WTC11 (cell line): ENCODE measurements around the gene NUMBL. TPM values are rescaled to one million over a fixed set of nuclear protein-coding genes. Genes with fewer than 3 reads are reported as not detected.

ENCODE experiments used
- ATAC-seq: fragments of 200-7000 bp; cut with Tn5 transposase; 2 replicates; pipeline ENCODE4 v1.10.0; 2021; ENCODE audit warnings: mild to moderate bottlenecking, moderate library complexity
- CTCF ChIA-PET: fragments of 300-600 bp; sonication (Branson Sonifier 250); formaldehyde crosslinking; loops from one replicate; lab custom pipeline; 2021; ENCODE audit warnings: antibody characterized with exemption; lab: Charles Lee
- POLR2A ChIA-PET: fragments of 350-600 bp; sonication (Branson Sonifier 250); formaldehyde crosslinking; loops from one replicate; lab custom pipeline; 2021; ENCODE audit warnings: antibody characterized with exemption; lab: Charles Lee
- DNase-seq: peaks from one replicate; pipeline ENCODE4 v3.0.0; 2021; ENCODE audit warnings: low spot score
- H3K27ac Mint-ChIP-seq: 2 replicates; pipeline ENCODE4 v1.8.0; 2021; ENCODE audit warnings: mixed read lengths
- H3K27me3 Mint-ChIP-seq: 2 replicates; pipeline ENCODE4 v1.8.0; 2021; ENCODE audit warnings: low read depth, mild to moderate bottlenecking, moderate library complexity, mixed read lengths
- H3K36me3 Mint-ChIP-seq: 2 replicates; pipeline ENCODE4 v1.8.0; 2021; ENCODE audit warnings: mixed read lengths
- H3K4me1 Mint-ChIP-seq: 2 replicates; pipeline ENCODE4 v1.8.0; 2022; ENCODE audit warnings: mixed read lengths
- H3K4me3 Mint-ChIP-seq: 2 replicates; pipeline ENCODE4 v1.8.0; 2021; ENCODE audit warnings: mild to moderate bottlenecking, moderate library complexity, mixed read lengths
- H3K9me3 Mint-ChIP-seq: 2 replicates; pipeline ENCODE4 v1.8.0; 2021; ENCODE audit warnings: mixed read lengths
- CBFB ChIP-seq: sonication (generic); formaldehyde crosslinking; IDR thresholded peaks from 2 replicates; pipeline ENCODE4 v1.8.1; 2022; ENCODE audit warnings: mild to moderate bottlenecking, low read depth, missing genetic modification reagents
- ETV6 ChIP-seq: sonication (generic); formaldehyde crosslinking; IDR thresholded peaks from 2 replicates; pipeline ENCODE4 v1.8.1; 2022; ENCODE audit warnings: mild to moderate bottlenecking, missing genetic modification reagents
- FOXJ3 ChIP-seq: sonication (generic); formaldehyde crosslinking; IDR thresholded peaks from 2 replicates; pipeline ENCODE4 v1.9.0; 2021; ENCODE audit warnings: missing genetic modification reagents, mild to moderate bottlenecking, borderline replicate concordance
- JAZF1 ChIP-seq: fragments of 250-450 bp; sonication (Bioruptor Pico); IDR thresholded peaks from 2 replicates; pipeline ENCODE4 v1.9.0; 2021; ENCODE audit warnings: moderate library complexity, mild to moderate bottlenecking, inconsistent platforms
- NR1H2 ChIP-seq: sonication (generic); formaldehyde crosslinking; IDR thresholded peaks from 2 replicates; pipeline ENCODE4 v1.9.0; 2021; ENCODE audit warnings: mild to moderate bottlenecking, moderate library complexity, missing genetic modification reagents
- RELA ChIP-seq: sonication (generic); formaldehyde crosslinking; IDR thresholded peaks from 2 replicates; pipeline ENCODE4 v1.8.1; 2022; ENCODE audit warnings: missing genetic modification reagents, mild to moderate bottlenecking, borderline replicate concordance
- ZNF121 ChIP-seq: sonication (generic); formaldehyde crosslinking; IDR thresholded peaks from 2 replicates; pipeline ENCODE4 v1.8.0; 2023; ENCODE audit warnings: missing genetic modification reagents
- ZNF232 ChIP-seq: sonication (generic); formaldehyde crosslinking; IDR thresholded peaks from 2 replicates; pipeline ENCODE4 v1.8.0; 2022; ENCODE audit warnings: mild to moderate bottlenecking, missing genetic modification reagents
- total RNA-seq: library from RNA; stranded (reverse); gene quantifications from 3 replicates; pipeline ENCODE4 v1.2.3, GENCODE V29; 2021
- TF ChIP-seq, protein P1 (sequence below): sonication (generic); formaldehyde crosslinking; IDR thresholded peaks from 2 replicates; pipeline ENCODE4 v1.8.1; 2023; ENCODE audit warnings: mild to moderate bottlenecking, moderate library complexity, missing genetic modification reagents
- TF ChIP-seq, protein P2 (sequence below): sonication (generic); formaldehyde crosslinking; IDR thresholded peaks from 2 replicates; pipeline ENCODE4 v1.8.1; 2022; ENCODE audit warnings: mild to moderate bottlenecking, missing genetic modification reagents, moderate library complexity, borderline replicate concordance
- TF ChIP-seq, protein P3 (sequence below): sonication (generic); formaldehyde crosslinking; IDR thresholded peaks from 2 replicates; pipeline ENCODE4 v1.8.1; 2022; ENCODE audit warnings: low read depth, missing genetic modification reagents, borderline replicate concordance
- TF ChIP-seq, protein P4 (sequence below): sonication (generic); formaldehyde crosslinking; IDR thresholded peaks from 2 replicates; pipeline ENCODE4 v1.8.0; 2022; ENCODE audit warnings: mild to moderate bottlenecking, missing genetic modification reagents
- TF ChIP-seq, protein P5 (sequence below): sonication (generic); formaldehyde crosslinking; IDR thresholded peaks from 2 replicates; pipeline ENCODE4 v1.8.0; 2022; ENCODE audit warnings: mild to moderate bottlenecking, missing genetic modification reagents

The NUMBL gene
- total RNA-seq, 1 experiment from 2014 or later, result 30.3 TPM

DNA sequence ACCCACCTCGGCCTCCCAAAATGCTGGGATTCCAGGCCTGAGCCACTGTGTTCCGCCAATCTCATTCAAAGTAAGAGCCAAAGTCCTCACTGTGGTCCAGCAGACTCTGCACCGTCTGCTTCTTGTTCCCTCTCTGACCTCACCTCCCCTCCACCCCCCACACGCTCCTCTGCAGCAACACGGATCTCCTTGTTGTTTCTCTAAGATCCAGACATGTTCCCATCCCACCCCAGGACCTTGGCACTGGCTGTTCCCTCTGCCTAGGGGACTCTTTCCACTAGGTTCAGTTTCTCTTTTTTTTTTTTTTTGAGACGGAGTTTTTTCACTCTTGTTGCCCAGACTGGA lies 50.8 kb downstream of the NUMBL start (continued):
- TF ChIP-seq, protein P1, sequence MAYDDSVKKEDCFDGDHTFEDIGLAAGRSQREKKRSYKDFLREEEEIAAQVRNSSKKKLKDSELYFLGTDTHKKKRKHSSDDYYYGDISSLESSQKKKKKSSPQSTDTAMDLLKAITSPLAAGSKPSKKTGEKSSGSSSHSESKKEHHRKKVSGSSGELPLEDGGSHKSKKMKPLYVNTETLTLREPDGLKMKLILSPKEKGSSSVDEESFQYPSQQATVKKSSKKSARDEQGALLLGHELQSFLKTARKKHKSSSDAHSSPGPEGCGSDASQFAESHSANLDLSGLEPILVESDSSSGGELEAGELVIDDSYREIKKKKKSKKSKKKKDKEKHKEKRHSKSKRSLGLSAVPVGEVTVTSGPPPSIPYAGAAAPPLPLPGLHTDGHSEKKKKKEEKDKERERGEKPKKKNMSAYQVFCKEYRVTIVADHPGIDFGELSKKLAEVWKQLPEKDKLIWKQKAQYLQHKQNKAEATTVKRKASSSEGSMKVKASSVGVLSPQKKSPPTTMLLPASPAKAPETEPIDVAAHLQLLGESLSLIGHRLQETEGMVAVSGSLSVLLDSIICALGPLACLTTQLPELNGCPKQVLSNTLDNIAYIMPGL (CRISPR knock-in tag), result no peak
- TF ChIP-seq, protein P2, sequence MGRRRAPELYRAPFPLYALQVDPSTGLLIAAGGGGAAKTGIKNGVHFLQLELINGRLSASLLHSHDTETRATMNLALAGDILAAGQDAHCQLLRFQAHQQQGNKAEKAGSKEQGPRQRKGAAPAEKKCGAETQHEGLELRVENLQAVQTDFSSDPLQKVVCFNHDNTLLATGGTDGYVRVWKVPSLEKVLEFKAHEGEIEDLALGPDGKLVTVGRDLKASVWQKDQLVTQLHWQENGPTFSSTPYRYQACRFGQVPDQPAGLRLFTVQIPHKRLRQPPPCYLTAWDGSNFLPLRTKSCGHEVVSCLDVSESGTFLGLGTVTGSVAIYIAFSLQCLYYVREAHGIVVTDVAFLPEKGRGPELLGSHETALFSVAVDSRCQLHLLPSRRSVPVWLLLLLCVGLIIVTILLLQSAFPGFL (CRISPR knock-in tag), result no peak
- TF ChIP-seq, protein P3, sequence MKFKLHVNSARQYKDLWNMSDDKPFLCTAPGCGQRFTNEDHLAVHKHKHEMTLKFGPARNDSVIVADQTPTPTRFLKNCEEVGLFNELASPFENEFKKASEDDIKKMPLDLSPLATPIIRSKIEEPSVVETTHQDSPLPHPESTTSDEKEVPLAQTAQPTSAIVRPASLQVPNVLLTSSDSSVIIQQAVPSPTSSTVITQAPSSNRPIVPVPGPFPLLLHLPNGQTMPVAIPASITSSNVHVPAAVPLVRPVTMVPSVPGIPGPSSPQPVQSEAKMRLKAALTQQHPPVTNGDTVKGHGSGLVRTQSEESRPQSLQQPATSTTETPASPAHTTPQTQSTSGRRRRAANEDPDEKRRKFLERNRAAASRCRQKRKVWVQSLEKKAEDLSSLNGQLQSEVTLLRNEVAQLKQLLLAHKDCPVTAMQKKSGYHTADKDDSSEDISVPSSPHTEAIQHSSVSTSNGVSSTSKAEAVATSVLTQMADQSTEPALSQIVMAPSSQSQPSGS (CRISPR knock-in tag), result no peak
- no peak for TF ChIP-seq RELA
- TF ChIP-seq FOXJ3 (CRISPR knock-in tag), result no peak
- no peak for TF ChIP-seq ETV6 (CRISPR knock-in tag)

DNA sequence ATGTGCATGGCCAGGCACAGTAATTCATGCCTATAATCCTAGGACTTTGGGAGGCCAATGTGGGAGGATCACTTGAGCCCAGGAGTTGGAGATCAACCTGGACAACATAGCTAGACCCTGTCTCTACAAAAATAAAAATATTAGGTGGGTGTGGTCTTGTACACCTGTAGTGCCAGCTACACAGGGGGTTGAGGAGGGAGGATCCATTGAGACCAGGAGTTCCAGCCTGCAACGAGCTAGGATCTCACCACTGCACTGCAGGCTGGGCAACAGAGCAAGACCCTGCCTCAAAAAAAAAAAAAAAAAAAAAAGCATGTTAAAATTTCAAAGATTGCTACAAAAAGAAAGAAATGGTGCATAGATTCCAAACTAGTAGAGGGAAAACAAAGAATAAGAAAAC lies 52.1 kb downstream of the NUMBL start:
- H3K36me3 Mint-ChIP-seq, result no peaks in the 10 kb centered on the region
- no peak for DNase-seq
- CTCF ChIA-PET, result interaction anchor here (0.6 to 1.4 kb wide), 5 partner anchors 25 to 250 kb away, joined by 3 to 5 read pairs (median 4); no protein-coding TSS in a partner anchor
- H3K27me3 Mint-ChIP-seq, result peaks cover 39% of the 10 kb centered on the region
- POLR2A ChIA-PET, result no interaction called here
- H3K4me1 Mint-ChIP-seq, result peaks cover 22% of the 10 kb centered on the region
- ATAC-seq, result no peak
- H3K27ac Mint-ChIP-seq, result no peak overlapping the region
- no peak overlapping the region for H3K4me3 Mint-ChIP-seq
- TF ChIP-seq NR1H2 (no peak), ZNF121 (CRISPR knock-in tag) (peak; percentile 79; the same call in 1 of the 2 replicates)
- H3K9me3 Mint-ChIP-seq, result no peaks in the 10 kb centered on the region

DNA sequence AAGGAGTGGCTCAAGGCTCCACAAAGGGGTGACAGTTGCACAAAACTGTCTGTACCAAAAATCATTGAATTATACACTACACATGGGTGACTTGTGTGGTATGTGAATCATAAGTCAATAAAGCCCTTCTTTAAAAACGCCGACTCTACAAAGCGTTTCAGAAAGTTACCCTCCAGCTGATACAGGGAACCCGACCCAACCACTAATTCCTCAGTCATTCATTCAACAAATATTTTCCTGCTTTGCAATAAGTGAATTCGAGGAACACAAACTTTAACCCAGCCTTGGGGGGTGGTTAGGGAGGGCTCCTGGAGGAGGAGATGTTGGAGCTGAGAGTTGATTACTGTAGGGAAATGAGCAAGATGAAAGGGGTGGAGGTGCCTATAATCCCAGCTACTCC lies 57.2 kb downstream of the NUMBL start:
- ChIA-PET POLR2A (no interaction called here), CTCF (interaction anchor here (0.9 to 5.2 kb wide), 11 partner anchors 12 to 121 kb away, joined by 4 to 101 read pairs (median 23); partner anchors contain the start of gene LTBP4)
- peaks cover 44% of the 10 kb centered on the region for H3K4me1 Mint-ChIP-seq
- H3K4me3 Mint-ChIP-seq, result peak overlapping the region; percentile 32; the same call in 1 of the 2 replicates
- ATAC-seq, result no peak
- no peaks in the 10 kb centered on the region for H3K9me3 Mint-ChIP-seq
- H3K36me3 Mint-ChIP-seq, result peaks cover 11% of the 10 kb centered on the region
- peaks cover 51% of the 10 kb centered on the region for H3K27me3 Mint-ChIP-seq
- H3K27ac Mint-ChIP-seq, result no peak overlapping the region
- TF ChIP-seq, protein P4, sequence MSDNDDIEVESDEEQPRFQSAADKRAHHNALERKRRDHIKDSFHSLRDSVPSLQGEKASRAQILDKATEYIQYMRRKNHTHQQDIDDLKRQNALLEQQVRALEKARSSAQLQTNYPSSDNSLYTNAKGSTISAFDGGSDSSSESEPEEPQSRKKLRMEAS, result no peak
- TF ChIP-seq CBFB (CRISPR knock-in tag), result no peak
- no peak for TF ChIP-seq NR1H2
- no peak for TF ChIP-seq ZNF232 (CRISPR knock-in tag)
- TF ChIP-seq, protein P5, sequence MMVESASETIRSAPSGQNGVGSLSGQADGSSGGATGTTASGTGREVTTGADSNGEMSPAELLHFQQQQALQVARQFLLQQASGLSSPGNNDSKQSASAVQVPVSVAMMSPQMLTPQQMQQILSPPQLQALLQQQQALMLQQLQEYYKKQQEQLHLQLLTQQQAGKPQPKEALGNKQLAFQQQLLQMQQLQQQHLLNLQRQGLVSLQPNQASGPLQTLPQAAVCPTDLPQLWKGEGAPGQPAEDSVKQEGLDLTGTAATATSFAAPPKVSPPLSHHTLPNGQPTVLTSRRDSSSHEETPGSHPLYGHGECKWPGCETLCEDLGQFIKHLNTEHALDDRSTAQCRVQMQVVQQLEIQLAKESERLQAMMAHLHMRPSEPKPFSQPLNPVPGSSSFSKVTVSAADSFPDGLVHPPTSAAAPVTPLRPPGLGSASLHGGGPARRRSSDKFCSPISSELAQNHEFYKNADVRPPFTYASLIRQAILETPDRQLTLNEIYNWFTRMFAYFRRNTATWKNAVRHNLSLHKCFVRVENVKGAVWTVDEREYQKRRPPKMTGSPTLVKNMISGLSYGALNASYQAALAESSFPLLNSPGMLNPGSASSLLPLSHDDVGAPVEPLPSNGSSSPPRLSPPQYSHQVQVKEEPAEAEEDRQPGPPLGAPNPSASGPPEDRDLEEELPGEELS (CRISPR knock-in tag), result no peak
- no peak for TF ChIP-seq JAZF1 (CRISPR knock-in tag)
- no peak for DNase-seq
